NB4 (cell line): ENCODE results near the gene GOLGA1.
"Not testable (repeated sequence)": the region's sequence is repeated elsewhere in the genome, so short reads cannot be mapped to it uniquely, and the experiment has no call there.

ENCODE experiments used
- DNase-seq: peaks from one replicate; pipeline ENCODE4 v3.0.0; 2010; ENCODE audit warnings: low read depth
- H3K4me3 ChIP-seq: one replicate; pipeline ENCODE4 v1.5.1; 2011; ENCODE audit warnings: mild to moderate bottlenecking, low read depth, low read length, moderate library complexity
- MYC ChIP-seq: IDR thresholded peaks from 2 replicates; pipeline ENCODE4 v1.6.1; 2011; ENCODE audit warnings: low read depth, low read length
- POLR2A ChIP-seq: IDR thresholded peaks from 2 replicates; pipeline ENCODE4 v1.6.1; 2011; ENCODE audit warnings: mild to moderate bottlenecking; ENCODE audit not compliant: insufficient read length; ENCODE audit errors: extremely low read depth
- TF ChIP-seq, protein P1 (sequence below): IDR thresholded peaks from 2 replicates; pipeline ENCODE4 v1.6.1; 2011; ENCODE audit warnings: low read depth, low read length
- TF ChIP-seq, protein P2 (sequence below): IDR thresholded peaks from one replicate; pipeline ENCODE4 v1.5.1; 2012; ENCODE audit warnings: low read depth, low read length

The GOLGA1 gene

DNA sequence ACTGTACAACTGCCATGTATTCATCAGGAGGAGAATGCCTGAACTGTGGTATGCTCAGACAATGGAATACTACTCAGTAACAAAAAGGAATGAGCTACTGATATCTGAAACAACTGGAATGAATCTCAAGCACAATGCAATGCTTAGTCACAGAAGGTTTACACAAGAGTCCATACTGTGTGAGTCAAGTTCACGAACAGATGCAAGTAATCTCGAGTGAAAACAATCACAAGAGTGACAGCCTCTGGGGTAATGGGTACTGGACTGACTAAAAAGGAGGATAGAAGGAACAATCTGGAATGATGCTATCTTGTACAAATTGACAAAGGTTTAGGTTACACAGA, 19.5 kb upstream of the GOLGA1 start:
- H3K4me3 ChIP-seq = no peak overlapping the region
- no peak for DNase-seq
- TF ChIP-seq, protein P1, sequence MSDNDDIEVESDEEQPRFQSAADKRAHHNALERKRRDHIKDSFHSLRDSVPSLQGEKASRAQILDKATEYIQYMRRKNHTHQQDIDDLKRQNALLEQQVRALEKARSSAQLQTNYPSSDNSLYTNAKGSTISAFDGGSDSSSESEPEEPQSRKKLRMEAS = no peak
- no peak for TF ChIP-seq MYC
- TF ChIP-seq POLR2A = no peak
- TF ChIP-seq, protein P2, sequence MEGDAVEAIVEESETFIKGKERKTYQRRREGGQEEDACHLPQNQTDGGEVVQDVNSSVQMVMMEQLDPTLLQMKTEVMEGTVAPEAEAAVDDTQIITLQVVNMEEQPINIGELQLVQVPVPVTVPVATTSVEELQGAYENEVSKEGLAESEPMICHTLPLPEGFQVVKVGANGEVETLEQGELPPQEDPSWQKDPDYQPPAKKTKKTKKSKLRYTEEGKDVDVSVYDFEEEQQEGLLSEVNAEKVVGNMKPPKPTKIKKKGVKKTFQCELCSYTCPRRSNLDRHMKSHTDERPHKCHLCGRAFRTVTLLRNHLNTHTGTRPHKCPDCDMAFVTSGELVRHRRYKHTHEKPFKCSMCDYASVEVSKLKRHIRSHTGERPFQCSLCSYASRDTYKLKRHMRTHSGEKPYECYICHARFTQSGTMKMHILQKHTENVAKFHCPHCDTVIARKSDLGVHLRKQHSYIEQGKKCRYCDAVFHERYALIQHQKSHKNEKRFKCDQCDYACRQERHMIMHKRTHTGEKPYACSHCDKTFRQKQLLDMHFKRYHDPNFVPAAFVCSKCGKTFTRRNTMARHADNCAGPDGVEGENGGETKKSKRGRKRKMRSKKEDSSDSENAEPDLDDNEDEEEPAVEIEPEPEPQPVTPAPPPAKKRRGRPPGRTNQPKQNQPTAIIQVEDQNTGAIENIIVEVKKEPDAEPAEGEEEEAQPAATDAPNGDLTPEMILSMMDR = no peak

DNA sequence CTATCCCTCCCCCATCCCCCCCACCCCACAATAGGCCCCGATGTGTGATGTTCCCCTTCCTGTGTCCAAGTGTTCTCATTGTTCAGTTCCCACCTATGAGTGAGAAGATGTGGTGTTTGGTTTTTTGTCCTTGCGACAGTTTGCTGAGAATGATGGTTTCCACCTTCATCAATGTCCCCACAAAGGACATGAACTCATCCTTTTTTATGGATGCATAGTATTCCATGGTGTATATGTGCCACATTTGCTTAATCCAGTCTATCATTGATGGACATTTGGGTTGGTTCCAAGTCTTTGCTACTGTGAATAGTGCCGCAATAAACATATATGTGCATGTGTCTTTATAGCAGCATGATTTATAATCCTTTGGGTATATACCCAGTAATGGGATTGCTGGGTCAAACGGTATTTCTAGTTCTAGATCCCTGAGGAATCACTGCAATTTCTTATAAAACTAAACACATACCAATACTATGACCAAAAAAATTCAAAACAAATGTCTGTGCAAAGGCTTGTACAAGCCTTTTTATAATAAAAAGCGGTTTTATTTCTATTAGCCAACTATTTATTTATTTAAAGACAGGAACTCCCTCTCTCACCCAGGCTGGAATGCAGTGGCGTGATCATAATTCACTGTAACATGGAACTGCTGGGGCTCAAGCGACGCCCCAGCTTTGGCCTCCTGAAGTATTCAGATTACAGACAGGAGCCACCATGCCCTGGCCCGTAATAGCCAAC, 19.0 kb upstream of the GOLGA1 start:
- H3K4me3 ChIP-seq, DNase-seq: not testable (repeated sequence)

DNA sequence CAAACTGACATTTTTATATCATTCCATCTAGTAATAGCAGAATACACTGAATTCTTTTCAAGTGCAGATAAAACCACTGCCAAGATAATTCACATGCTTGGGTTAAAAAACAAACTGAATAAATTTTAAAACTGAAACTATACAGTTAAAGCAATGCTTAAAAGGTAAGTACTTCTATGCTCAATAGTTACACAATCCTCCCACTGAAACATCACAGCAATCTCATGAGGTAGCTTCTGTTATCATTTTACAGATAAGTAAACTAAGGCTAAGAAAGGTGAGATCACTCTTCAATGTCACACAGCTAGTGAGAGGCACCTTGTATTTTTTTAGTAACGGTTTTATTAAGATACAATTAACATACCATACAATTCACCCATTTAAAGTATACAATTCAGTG, 13.4 kb upstream of the GOLGA1 start:
- DNase-seq = no peak
- no peak for TF ChIP-seq POLR2A
- no peak for TF ChIP-seq MYC
- TF ChIP-seq, protein P1 = no peak
- no peak overlapping the region for H3K4me3 ChIP-seq

DNA sequence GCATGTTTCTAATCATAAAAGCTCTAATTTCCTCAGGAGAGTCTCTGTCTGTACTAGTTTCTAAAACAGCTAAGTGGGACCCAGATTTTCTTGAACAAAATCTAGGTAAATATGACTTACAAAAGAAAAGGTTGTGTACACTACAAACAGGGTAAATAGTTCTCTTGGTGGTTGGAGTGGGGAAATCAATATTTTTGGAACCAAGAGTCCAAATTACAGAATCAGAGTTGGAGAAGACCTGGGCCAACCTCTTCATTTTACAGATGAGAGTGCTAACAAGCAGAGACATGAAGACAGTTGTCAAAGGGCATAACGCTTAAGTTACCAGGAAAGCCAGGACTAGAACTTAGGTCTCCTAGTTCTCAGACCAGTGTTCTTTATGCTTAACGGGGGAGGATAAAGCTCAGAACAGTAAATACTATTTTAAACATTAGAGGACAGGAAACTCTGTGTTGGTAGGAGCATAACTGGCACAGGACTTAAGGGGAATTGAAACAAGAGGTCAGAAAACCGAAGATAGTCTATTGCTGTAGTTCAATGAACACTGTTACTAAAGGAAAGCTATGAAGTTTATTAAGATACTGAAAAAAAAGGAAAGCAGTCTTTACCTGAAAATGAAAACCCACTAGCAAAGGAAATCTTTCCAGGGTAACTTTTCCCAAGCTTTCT, 9.3 kb upstream of the GOLGA1 start:
- no peak for TF ChIP-seq POLR2A
- no peak for TF ChIP-seq MYC
- TF ChIP-seq, protein P2 = no peak
- TF ChIP-seq, protein P1 = no peak
- no peak overlapping the region for H3K4me3 ChIP-seq
- DNase-seq = no peak

DNA sequence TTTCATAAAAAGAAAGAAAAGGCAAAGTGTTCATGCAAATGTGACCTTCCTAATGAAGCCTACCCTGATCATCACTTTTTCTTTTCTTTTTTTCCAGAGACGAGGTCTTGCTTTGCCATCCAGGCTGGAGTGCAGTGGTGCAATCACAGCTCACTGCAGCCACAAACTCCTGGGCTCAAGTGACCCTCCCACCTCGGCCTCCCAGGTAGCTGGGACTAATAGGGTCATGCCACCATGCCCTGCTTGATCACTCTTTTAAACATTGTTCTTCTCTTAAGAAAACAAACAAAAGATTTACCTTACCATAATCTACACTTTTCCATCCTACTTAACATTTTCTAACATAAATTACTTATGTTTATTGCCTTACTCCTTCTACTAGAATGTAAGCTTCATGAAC, 8.5 kb upstream of the GOLGA1 start:
- TF ChIP-seq MYC (no peak), POLR2A (no peak)
- TF ChIP-seq, protein P1 = no peak
- TF ChIP-seq, protein P2 = no peak
- H3K4me3 ChIP-seq = no peak overlapping the region
- DNase-seq = no peak

DNA sequence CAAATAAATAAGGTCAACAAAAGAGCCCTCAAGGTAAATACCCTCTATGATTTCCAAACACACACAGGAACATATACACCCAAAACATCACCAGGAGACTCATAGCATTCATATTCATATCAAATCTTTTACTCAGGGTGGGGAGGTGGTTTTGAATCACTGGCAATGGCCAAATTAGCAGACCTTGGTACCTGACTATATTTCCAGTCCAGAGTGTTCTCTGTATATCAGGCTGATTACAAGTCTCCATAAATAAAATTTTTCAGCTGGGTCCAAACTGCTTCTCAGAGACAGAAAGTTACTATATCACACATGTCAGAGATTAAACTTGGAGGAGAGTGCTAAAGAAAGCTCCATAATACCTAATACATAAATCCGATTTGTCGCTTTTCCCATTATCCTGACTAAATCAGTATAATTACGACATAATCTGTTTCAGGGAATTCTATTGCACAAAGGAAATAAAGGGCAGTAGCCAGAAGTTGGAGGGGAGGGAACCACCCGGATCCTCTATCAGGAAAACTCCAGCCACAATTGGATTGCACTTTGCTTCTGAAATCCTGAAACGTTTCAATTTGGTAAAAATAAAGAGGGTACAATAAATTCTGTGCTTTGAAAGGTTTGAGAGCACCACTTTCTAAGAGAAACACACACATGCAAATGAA, 7.0 kb upstream of the GOLGA1 start:
- TF ChIP-seq MYC (no peak), POLR2A (no peak)
- TF ChIP-seq, protein P2 = no peak
- TF ChIP-seq, protein P1 = no peak
- no peak for DNase-seq
- no peak overlapping the region for H3K4me3 ChIP-seq
